NB4 (cell line): ENCODE results near the gene SH3BP5L.

ENCODE experiments used
- CTCF ChIP-seq: IDR thresholded peaks from one replicate; pipeline ENCODE4 v1.5.1; 2012; ENCODE audit warnings: low read depth, low read length
- MAX ChIP-seq: IDR thresholded peaks from 2 replicates; pipeline ENCODE4 v1.6.1; 2011; ENCODE audit warnings: low read depth, low read length
- POLR2A ChIP-seq: IDR thresholded peaks from 2 replicates; pipeline ENCODE4 v1.6.1; 2011; ENCODE audit warnings: mild to moderate bottlenecking; ENCODE audit not compliant: insufficient read length; ENCODE audit errors: extremely low read depth

GRCh38 chr1:248848602-248849001, 22.9 kb upstream of the SH3BP5L start:
- TF ChIP-seq CTCF (no peak), MAX (no peak), POLR2A (no peak)
